ENCODE measurements around the gene GLB1L2.

DNA sequence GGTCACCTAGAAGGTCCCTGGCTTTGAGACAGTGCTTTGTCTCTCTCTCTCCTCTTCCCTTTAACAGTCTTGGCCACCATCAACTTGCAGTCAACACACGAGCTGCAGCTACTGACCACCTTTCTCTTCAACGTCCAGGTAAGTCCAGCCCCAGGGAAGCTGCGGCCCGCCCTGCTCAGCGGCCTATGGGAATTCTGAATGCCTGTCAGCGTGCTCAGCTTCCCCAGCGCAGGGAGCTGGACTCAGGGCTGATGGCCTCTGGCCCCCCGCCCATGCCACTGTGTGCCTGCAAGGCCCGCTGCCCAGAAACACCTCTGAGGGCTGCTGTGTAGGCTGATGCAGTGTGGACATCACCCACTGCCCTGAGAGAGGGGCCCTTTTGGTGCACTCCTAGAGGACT is 32.5 kb downstream of the GLB1L2 start:
- TF ChIP-seq, protein P1, sequence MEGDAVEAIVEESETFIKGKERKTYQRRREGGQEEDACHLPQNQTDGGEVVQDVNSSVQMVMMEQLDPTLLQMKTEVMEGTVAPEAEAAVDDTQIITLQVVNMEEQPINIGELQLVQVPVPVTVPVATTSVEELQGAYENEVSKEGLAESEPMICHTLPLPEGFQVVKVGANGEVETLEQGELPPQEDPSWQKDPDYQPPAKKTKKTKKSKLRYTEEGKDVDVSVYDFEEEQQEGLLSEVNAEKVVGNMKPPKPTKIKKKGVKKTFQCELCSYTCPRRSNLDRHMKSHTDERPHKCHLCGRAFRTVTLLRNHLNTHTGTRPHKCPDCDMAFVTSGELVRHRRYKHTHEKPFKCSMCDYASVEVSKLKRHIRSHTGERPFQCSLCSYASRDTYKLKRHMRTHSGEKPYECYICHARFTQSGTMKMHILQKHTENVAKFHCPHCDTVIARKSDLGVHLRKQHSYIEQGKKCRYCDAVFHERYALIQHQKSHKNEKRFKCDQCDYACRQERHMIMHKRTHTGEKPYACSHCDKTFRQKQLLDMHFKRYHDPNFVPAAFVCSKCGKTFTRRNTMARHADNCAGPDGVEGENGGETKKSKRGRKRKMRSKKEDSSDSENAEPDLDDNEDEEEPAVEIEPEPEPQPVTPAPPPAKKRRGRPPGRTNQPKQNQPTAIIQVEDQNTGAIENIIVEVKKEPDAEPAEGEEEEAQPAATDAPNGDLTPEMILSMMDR (IDR thresholded peaks at IDR 0.05), result no peak
- TF ChIP-seq EP300 (IDR thresholded peaks at IDR 0.05), result no peak
- no peak for TF ChIP-seq POLR2A (IDR thresholded peaks at IDR 0.05)
- TF ChIP-seq POLR2AphosphoS5 (IDR thresholded peaks at IDR 0.05), result no peak

Data from upper lobe of left lung (tissue), 4 donors.